ENCODE measurements around the gene SETD5.

DNA sequence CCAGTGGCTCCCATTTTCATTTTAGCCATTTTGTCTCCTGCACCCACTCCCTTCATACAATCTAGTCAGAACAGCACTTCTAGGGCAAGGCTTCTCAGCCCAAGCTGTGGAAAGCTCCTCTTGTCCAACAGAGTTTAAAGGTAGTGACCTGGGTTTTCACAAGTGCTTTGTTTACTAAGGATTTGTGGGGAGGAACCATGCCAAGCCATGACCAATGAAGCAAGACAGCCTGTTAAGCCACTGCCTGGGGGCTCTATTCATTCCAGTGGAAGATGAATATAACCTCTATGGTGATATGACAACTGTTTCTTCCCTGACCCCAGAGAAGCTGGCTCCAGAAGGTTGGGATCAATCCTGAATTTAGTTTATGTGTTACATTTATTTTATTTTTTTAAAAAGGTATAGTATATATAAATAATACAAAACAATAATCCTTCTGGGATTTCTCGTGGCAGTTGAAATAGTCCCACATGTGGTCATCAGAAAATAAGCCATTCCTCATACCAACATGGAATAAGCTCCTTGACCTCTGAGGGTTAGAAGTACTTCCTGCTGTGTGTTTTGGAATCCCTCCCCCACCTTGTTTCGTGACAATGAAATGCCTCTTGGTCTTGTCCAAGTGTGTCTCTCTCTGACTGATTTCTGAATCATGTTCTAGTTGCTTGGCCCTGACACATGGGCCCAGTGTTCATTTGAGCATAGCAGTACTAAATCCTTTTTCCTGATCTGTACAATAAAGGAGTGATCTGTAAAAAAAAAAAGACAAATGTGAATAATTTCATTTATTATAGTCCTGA is 47.9 kb upstream of the SETD5 start:
- TF ChIP-seq, protein P1, sequence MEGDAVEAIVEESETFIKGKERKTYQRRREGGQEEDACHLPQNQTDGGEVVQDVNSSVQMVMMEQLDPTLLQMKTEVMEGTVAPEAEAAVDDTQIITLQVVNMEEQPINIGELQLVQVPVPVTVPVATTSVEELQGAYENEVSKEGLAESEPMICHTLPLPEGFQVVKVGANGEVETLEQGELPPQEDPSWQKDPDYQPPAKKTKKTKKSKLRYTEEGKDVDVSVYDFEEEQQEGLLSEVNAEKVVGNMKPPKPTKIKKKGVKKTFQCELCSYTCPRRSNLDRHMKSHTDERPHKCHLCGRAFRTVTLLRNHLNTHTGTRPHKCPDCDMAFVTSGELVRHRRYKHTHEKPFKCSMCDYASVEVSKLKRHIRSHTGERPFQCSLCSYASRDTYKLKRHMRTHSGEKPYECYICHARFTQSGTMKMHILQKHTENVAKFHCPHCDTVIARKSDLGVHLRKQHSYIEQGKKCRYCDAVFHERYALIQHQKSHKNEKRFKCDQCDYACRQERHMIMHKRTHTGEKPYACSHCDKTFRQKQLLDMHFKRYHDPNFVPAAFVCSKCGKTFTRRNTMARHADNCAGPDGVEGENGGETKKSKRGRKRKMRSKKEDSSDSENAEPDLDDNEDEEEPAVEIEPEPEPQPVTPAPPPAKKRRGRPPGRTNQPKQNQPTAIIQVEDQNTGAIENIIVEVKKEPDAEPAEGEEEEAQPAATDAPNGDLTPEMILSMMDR (IDR thresholded peaks at IDR 0.05) = no peak
- no peak for TF ChIP-seq EZH2 (IDR thresholded peaks at IDR 0.05)

Data from neural progenitor cell (in vitro differentiated cells).